ENCODE measurements around the gene FOXK2. TPM values are rescaled to one million over a fixed set of nuclear protein-coding genes. Genes with fewer than 3 reads are reported as not detected.

Gene FOXK2
- total and polyA plus RNA-seq, 8 donors, result 17.7 to 27.9 (median 19.8) TPM

DNA sequence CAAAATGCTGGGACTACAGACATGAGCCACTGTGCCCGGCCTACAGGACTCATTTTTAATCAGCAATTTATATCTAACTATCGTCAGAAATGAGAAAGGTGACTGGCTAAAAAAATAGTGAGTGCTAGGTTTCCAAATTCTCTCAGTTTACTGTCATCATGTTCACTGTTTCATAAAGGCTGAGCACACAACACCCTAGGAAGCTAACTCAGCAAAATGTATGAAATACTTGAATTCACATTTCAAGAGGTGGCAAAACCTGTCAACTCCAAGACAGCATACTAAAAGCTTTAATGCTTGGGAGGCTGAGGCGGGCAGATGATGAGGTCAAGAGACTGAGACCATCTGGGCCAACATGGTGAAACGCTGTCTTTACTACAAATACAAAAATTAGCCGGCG lies 112.0 kb downstream of the FOXK2 start:
- H3K36me3 ChIP-seq, result peaks cover 0 to 13% (median 7%) of the 10 kb centered on the region in 3 donors
- H3K27me3 ChIP-seq, result no peaks in the 10 kb centered on the region
- no peak overlapping the region for H3K4me3 ChIP-seq
- intact Hi-C loops (cut with DNase I), result no loop called here
- ATAC-seq, result no peak
- peaks cover 0 to 26% (median 15%) of the 10 kb centered on the region in 3 donors for H3K4me1 ChIP-seq
- 75 to 81% methylated on average over 6 of the region's 6 CpGs for WGBS, 2 donors
- TF ChIP-seq, protein P1, sequence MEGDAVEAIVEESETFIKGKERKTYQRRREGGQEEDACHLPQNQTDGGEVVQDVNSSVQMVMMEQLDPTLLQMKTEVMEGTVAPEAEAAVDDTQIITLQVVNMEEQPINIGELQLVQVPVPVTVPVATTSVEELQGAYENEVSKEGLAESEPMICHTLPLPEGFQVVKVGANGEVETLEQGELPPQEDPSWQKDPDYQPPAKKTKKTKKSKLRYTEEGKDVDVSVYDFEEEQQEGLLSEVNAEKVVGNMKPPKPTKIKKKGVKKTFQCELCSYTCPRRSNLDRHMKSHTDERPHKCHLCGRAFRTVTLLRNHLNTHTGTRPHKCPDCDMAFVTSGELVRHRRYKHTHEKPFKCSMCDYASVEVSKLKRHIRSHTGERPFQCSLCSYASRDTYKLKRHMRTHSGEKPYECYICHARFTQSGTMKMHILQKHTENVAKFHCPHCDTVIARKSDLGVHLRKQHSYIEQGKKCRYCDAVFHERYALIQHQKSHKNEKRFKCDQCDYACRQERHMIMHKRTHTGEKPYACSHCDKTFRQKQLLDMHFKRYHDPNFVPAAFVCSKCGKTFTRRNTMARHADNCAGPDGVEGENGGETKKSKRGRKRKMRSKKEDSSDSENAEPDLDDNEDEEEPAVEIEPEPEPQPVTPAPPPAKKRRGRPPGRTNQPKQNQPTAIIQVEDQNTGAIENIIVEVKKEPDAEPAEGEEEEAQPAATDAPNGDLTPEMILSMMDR (IDR thresholded peaks at IDR 0.05), result no peak
- no peaks in the 10 kb centered on the region for H3K9me3 ChIP-seq
- no peak overlapping the region for H3K27ac ChIP-seq
- no peak for FAIRE-seq
- peak in 1 of 6 donors; percentile 1 for DNase-seq

DNA sequence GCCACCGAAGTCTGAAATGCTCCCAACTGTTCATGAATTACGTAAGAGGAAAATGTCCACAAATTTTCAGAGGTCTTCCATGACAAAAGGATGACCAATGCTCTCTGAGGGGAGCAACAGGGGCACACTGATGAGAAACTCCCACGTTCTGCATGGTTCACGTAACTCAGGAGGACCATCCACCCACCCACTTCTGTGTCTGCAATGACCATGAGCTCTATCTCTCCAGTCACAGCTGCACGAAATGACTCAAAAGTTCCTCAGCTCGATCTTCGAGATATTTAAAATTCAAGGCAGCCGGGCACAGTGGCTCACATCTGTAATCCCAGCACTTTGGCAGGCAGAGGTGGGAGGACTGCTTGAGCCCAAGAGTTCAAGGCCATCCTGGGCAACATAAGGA lies 112.9 kb downstream of the FOXK2 start:
- no peak for ATAC-seq
- H3K9me3 ChIP-seq, result no peaks in the 10 kb centered on the region
- peaks cover 0 to 32% (median 15%) of the 10 kb centered on the region in 3 donors for H3K4me1 ChIP-seq
- no peak overlapping the region for H3K27ac ChIP-seq
- peak in 1 of 6 donors; percentile 9 for DNase-seq
- TF ChIP-seq, protein P1 (IDR thresholded peaks at IDR 0.05), result no peak
- no peaks in the 10 kb centered on the region for H3K27me3 ChIP-seq
- WGBS, 2 donors, result 67 to 70% methylated on average over 8 of the region's 8 CpGs
- H3K36me3 ChIP-seq, result peaks cover 0 to 4% (median 0%) of the 10 kb centered on the region in 3 donors
- no peak overlapping the region for H3K4me3 ChIP-seq
- intact Hi-C loops (cut with DNase I), result no loop called here
- no peak for FAIRE-seq

DNA sequence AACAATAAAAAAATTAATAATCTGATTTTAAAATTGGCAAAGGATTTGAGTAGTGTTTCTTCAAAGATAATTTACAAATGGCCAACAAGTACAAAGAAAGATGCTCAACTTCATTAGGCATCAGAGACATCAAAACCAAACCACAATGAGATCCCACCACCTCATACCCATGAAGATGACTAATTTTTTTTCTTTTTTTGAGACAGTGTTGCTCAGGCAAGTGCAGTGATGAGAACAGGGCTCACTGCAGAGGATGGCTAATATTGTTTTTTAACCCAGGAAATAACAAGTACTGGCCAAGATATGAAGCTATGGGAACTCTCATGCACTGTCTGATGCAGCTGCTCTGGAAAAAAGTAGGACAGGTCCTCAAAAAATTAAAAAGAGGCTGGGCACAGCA lies 113.8 kb downstream of the FOXK2 start:
- Histone ChIP-seq H3K36me3 (no peaks in the 10 kb centered on the region), H3K9me3 (no peaks in the 10 kb centered on the region), H3K4me3 (no peak overlapping the region), H3K4me1 (peaks cover 0 to 36% (median 15%) of the 10 kb centered on the region in 3 donors), H3K27ac (peak overlapping the region in 2 of 4 donors; percentile 38 to 98), H3K27me3 (no peaks in the 10 kb centered on the region)
- no peak for DNase-seq
- intact Hi-C loops (cut with DNase I), result no loop called here
- ATAC-seq, result no peak
- FAIRE-seq, result no peak
- TF ChIP-seq, protein P1 (IDR thresholded peaks at IDR 0.05), result no peak

DNA sequence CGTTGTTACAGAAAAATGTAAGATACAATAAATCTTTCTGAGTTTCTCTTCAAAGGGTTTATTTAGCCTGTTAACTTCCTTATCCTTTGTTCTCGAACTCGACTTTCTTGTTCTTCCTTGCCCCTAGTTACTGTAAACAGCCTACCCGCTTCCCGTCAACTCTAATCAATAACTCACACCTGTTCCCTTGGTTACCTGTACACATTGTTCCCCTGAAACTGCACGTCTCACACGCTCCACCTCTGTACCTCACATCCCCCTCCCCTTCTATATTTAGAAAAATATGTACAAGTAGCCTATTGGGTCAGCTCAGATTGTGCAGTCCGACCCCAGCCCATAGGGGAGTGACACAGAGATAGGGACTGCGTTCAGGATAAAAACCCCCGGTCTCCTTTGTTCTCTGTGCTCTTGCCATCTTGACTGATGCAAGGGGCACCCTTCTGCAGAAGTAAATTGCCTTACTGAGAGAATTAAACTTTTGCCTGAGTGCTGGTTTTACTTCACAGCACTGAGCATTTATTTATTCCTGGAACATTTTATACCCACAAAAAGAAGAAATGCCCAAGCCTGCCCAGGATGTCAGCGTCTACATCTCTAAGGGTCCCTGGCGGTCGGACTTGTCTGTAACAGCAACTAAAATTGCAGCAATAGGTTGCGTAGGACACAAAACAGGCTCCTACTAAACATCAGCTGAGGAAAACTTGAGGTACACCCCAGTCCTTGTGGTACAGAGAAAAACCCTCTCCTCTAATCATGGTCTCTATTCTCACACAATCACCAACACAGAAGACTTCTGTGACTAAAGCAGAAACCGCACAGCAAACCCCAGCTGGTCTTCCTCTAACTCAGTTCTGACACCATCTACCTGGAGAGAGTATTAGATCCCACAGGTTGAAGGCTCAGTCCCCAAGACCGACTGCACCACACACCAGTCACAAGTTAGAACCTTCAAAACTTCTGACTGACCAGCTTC lies 117.4 kb downstream of the FOXK2 start:
- DNase-seq, result peak; percentile 16 to 88 (median 76)
- FAIRE-seq, result no peak
- TF ChIP-seq, protein P1 (IDR thresholded peaks at IDR 0.05), result no peak
- no peaks in the 10 kb centered on the region for H3K9me3 ChIP-seq
- ATAC-seq, result peak; percentile 79 to 84 (median 82)
- H3K27me3 ChIP-seq, result no peaks in the 10 kb centered on the region
- intact Hi-C loops (cut with DNase I), result no loop called here
- H3K27ac ChIP-seq, result peak overlapping the region; percentile 44 to 98 (median 87)
- H3K4me3 ChIP-seq, result peak overlapping the region in 2 of 4 donors; percentile 3 to 10
- H3K36me3 ChIP-seq, result peaks cover 0 to 8% (median 0%) of the 10 kb centered on the region in 3 donors
- 43 to 44% methylated on average over 16 of the region's 16 CpGs for WGBS, 2 donors
- H3K4me1 ChIP-seq, result peaks cover 0 to 36% (median 15%) of the 10 kb centered on the region in 3 donors
